GM23248 (cell line): ENCODE measurements around the gene MIB2. TPM values are rescaled to one million over a fixed set of nuclear protein-coding genes. Genes with fewer than 3 reads are reported as not detected.

Experiments
- DNase-seq: peaks from one replicate; pipeline ENCODE4 v3.0.0-alpha.2; 2015
- H2AFZ ChIP-seq: fragments of 200-600 bp; sonication (generic); 2 replicates; pipeline ENCODE4 v1.6.1; 2016; ENCODE audit warnings: antibody characterized with exemption
- H3F3A ChIP-seq: fragments of 200-600 bp; sonication (generic); 2 replicates; pipeline ENCODE4 v1.6.1; 2016; ENCODE audit warnings: mild to moderate bottlenecking, antibody characterized with exemption, mixed run types; ENCODE audit not compliant: insufficient read depth
- H3K27ac ChIP-seq: fragments of 200-600 bp; sonication (generic); 2 replicates; pipeline ENCODE4 v1.5.1; 2016; ENCODE audit warnings: mild to moderate bottlenecking
- H3K27me3 ChIP-seq: fragments of 200-600 bp; sonication (generic); replicated peaks from 2 replicates; pipeline ENCODE4 v1.6.1; 2016; ENCODE audit warnings: mild to moderate bottlenecking; ENCODE audit not compliant: insufficient read depth
- H3K36me3 ChIP-seq: fragments of 200-600 bp; sonication (generic); 2 replicates; pipeline ENCODE4 v1.6.1; 2016; ENCODE audit warnings: low read depth, mild to moderate bottlenecking
- H3K4me1 ChIP-seq: fragments of 200-600 bp; sonication (generic); 2 replicates; pipeline ENCODE4 v1.6.1; 2016; ENCODE audit warnings: mild to moderate bottlenecking; ENCODE audit not compliant: insufficient read depth
- H3K4me2 ChIP-seq: fragments of 200-600 bp; sonication (generic); one replicate; pipeline ENCODE4 v1.6.1; 2016; ENCODE audit warnings: mild to moderate bottlenecking; ENCODE audit not compliant: unreplicated experiment
- H3K4me3 ChIP-seq: fragments of 200-600 bp; sonication (generic); 2 replicates; pipeline ENCODE4 v1.5.1; 2016; ENCODE audit warnings: mild to moderate bottlenecking
- H3K79me2 ChIP-seq: fragments of 200-600 bp; sonication (generic); 2 replicates; pipeline ENCODE4 v1.6.1; 2016; ENCODE audit warnings: mild to moderate bottlenecking; ENCODE audit not compliant: insufficient read depth
- H3K9ac ChIP-seq: fragments of 200-600 bp; sonication (generic); 2 replicates; pipeline ENCODE4 v1.6.1; 2016; ENCODE audit warnings: mild to moderate bottlenecking
- H3K9me2 ChIP-seq: fragments of 200-600 bp; sonication (generic); 2 replicates; pipeline ENCODE4 v1.6.1; 2016; ENCODE audit warnings: mixed run types, mild to moderate bottlenecking, moderate library complexity; ENCODE audit not compliant: insufficient read depth
- H3K9me3 ChIP-seq: fragments of 200-600 bp; sonication (generic); one replicate; pipeline ENCODE4 v1.6.1; 2017; ENCODE audit warnings: low read depth
- H4K20me1 ChIP-seq: fragments of 200-600 bp; sonication (generic); 2 replicates; pipeline ENCODE4 v1.6.0; 2016; ENCODE audit not compliant: insufficient read depth
- EZH2 ChIP-seq: fragments of 200-600 bp; sonication (generic); IDR thresholded peaks from 2 replicates; pipeline ENCODE4 v1.6.1; 2018; ENCODE audit warnings: antibody characterized with exemption, mild to moderate bottlenecking; ENCODE audit not compliant: insufficient read depth, poor library complexity, severe bottlenecking
- EZH2phosphoT487 ChIP-seq: fragments of 200-600 bp; sonication (generic); IDR thresholded peaks from 2 replicates; pipeline ENCODE4 v1.6.1; 2018; ENCODE audit warnings: antibody characterized with exemption, moderate library complexity, mild to moderate bottlenecking, low read depth; ENCODE audit not compliant: insufficient read depth
- WGBS, 2 experiments: methylation state at CpG; one replicate each; pipeline ENCODE4 v1.1.6; 2015 to 2017; ENCODE audit warnings: low lambda C conversion rate in 2 of 2, low coverage in 1 of 2; ENCODE audit errors: missing lambda C conversion rate in 2 of 2; 5-methylcytosine and 5-hydroxymethylcytosine counted together
- in situ Hi-C: fragments of 300-500 bp; cut with MboI; formaldehyde crosslinking; loops from 2 replicates; pipeline ENCODE4 v1.15.0; 2020
- polyA plus RNA-seq: library from polyadenylated mRNA; unstranded; fragments of >200 nt; fragmentation: Nextera tagmentation; extraction: Ambion mirVana; gene quantifications from 2 replicates; pipeline ENCODE4 v1.2.1, GENCODE V29; 2016
- total RNA-seq: library from RNA; depleted of rRNA; stranded (reverse); fragments of >200 nt; shearing (Covaris generic); gene quantifications from 2 replicates; pipeline ENCODE4 v1.2.3, GENCODE V29; 2014

Gene MIB2
- total and polyA plus RNA-seq, 2 experiments from 2014 or later, result 30.3 to 70.5 TPM

DNA sequence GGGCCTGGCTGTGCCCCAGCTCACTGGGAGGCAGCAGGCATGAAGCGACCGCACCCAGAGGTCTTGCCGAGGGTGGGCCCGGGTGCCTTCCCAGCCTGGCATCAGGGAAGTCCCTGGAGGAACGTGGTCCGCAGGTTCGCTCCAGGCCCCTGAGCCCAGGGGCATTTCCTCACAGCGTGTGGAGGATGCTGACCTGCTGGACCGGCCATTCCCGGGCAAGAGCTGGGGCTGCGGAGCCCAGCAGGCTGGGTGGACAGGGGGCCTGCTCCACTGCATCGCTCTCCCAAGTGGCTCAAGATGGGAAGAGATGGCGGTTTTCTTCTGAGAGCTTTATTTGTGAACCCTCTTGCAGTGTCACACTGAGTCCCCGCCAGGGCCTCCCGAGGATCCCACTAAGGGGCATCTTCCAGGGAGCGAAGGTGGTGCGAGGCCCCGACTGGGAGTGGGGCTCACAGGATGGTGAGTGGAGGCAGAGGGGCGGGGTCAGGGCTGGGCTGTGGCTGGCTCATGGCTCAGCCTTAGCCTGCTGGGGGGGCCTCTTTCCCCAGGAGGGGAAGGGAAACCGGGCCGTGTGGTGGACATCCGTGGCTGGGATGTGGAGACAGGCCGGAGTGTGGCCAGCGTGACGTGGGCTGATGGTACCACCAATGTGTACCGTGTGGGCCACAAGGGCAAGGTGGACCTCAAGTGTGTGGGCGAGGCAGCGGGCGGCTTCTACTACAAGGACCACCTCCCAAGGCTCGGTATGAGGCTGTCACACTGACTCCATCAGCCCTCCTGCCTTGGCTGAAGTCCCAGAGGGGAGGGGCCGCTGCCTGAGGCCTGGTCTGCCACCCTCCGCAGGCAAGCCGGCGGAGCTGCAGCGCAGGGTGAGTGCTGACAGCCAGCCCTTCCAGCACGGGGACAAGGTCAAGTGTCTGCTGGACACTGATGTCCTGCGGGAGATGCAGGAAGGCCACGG lies 9.4 kb downstream of the MIB2 start:
- no peak overlapping the region for H3K4me3 ChIP-seq
- no peak overlapping the region for H3K9ac ChIP-seq
- H3K27me3 ChIP-seq, result no peaks in the 10 kb centered on the region
- DNase-seq, result no peak
- no peaks in the 10 kb centered on the region for H3K36me3 ChIP-seq
- H3K4me2 ChIP-seq, result no peak overlapping the region
- H3F3A ChIP-seq, result no peaks in the 10 kb centered on the region
- H3K9me2 ChIP-seq, result no peaks in the 10 kb centered on the region
- TF ChIP-seq EZH2 (no peak), EZH2phosphoT487 (no peak)
- H3K79me2 ChIP-seq, result no peaks in the 10 kb centered on the region
- no peaks in the 10 kb centered on the region for H3K9me3 ChIP-seq
- H3K27ac ChIP-seq, result no peak overlapping the region
- H3K4me1 ChIP-seq, result no peaks in the 10 kb centered on the region
- H2AFZ ChIP-seq, result no peak overlapping the region
- 72 to 79% methylated on average over 32 to 37 of the region's 38 CpGs for WGBS, 2 experiments
- in situ Hi-C loops, result no loop called here
- H4K20me1 ChIP-seq, result no peaks in the 10 kb centered on the region

DNA sequence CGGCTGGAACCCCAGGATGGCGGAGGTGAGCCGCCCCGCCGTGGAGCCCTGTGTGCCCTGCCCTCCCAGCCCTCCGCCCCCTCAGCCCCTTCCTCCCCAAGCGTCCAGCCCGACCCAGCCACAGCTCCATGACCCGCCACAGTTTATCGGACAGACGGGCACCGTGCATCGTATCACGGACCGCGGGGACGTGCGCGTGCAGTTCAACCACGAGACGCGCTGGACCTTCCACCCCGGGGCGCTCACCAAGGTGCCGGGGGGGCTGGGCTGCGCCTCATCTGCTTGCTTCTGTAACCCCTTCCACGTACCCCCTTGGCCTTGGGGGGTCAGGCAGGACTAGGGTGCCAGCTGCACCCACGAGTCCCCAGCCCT lies 10.1 kb downstream of the MIB2 start:
- WGBS, 2 experiments, result 79 to 82% methylated on average over 21 to 28 of the region's 28 CpGs
- no peak for DNase-seq
- Histone ChIP-seq H3F3A (no peaks in the 10 kb centered on the region), H3K9me2 (no peaks in the 10 kb centered on the region), H3K36me3 (no peaks in the 10 kb centered on the region), H3K27me3 (no peaks in the 10 kb centered on the region), H3K79me2 (no peaks in the 10 kb centered on the region), H3K27ac (no peak overlapping the region), H3K9ac (no peak overlapping the region), H3K4me2 (no peak overlapping the region), H3K9me3 (no peaks in the 10 kb centered on the region), H4K20me1 (no peaks in the 10 kb centered on the region), H2AFZ (no peak overlapping the region), H3K4me3 (no peak overlapping the region), H3K4me1 (no peaks in the 10 kb centered on the region)
- TF ChIP-seq EZH2phosphoT487, result no peak
- TF ChIP-seq EZH2, result no peak
- in situ Hi-C loops, result no loop called here

DNA sequence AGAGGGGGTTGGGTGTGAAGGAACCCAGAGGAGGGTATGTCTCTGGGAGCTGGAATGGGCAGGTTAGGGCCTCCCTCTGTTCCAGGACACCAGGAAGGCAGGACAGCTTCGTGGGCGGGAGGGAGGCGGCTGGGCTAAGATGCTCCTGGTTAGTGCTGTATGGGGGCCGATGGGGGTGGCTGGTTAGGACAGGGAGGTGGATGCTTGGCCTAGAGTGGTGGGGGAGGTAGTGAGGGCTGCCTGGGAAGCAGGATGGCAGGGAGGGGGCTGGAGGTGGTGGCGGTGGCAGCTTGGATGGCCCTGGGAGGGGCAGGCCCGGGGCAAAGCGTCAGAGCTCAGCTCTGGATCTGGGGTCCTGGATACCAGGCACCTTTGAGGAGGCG lies 10.5 kb downstream of the MIB2 start:
- no peak for TF ChIP-seq EZH2
- no peak for TF ChIP-seq EZH2phosphoT487
- WGBS, 2 experiments, result 85 to 86% methylated on average over 5 to 8 of the region's 8 CpGs
- H3K9ac ChIP-seq, result no peak overlapping the region
- no peak overlapping the region for H3K4me3 ChIP-seq
- H3K9me2 ChIP-seq, result no peaks in the 10 kb centered on the region
- H3K36me3 ChIP-seq, result no peaks in the 10 kb centered on the region
- H3K9me3 ChIP-seq, result no peaks in the 10 kb centered on the region
- no peak overlapping the region for H2AFZ ChIP-seq
- no peaks in the 10 kb centered on the region for H3K27me3 ChIP-seq
- no peaks in the 10 kb centered on the region for H3K79me2 ChIP-seq
- no peak overlapping the region for H3K4me2 ChIP-seq
- no peaks in the 10 kb centered on the region for H3K4me1 ChIP-seq
- no peak for DNase-seq
- H3K27ac ChIP-seq, result no peak overlapping the region
- H4K20me1 ChIP-seq, result no peaks in the 10 kb centered on the region
- no peaks in the 10 kb centered on the region for H3F3A ChIP-seq
- in situ Hi-C loops, result no loop called here

DNA sequence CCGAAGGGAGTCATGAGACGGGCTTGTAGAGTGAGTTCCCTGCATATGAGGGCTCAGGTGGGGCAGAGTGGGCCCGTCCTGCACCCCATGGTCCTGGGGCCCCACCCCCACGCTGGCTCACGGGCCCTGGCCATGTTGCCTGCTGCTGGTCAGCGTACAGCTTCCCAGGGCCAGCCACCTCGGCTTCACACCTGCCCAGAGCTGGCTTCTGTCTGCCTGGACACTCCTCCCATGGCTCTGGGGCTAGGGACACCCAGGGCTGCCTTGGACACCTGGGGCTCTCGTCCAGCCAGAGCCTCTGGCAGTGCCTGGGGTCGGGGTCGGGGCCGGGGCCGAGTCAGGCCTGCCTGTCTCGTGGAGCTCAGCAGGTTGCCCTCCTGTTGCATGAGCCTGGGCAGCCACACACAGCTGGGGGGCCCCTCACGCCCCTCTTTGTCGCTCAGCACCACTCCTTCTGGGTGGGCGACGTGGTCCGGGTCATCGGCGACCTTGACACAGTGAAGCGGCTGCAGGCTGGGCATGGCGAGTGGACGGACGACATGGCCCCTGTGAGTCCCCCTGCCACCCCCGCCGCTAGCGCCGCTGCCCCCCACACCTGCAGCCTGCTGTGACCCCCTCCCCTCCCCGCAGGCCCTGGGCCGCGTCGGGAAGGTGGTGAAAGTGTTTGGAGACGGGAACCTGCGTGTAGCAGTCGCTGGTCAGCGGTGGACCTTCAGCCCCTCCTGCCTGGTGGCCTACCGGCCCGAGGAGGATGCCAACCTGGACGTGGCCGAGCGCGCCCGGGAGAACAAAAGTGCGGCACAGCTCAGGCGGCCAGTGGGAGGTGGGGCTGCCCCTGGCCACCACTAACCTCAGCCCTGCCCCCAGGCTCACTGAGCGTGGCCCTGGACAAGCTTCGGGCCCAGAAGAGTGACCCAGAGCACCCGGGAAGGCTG lies 11.2 kb downstream of the MIB2 start:
- Histone ChIP-seq H3K79me2 (no peaks in the 10 kb centered on the region), H3F3A (no peaks in the 10 kb centered on the region), H3K27ac (no peak overlapping the region), H3K36me3 (no peaks in the 10 kb centered on the region), H3K4me2 (no peak overlapping the region), H2AFZ (no peak overlapping the region), H3K27me3 (no peaks in the 10 kb centered on the region), H3K9me2 (no peaks in the 10 kb centered on the region), H3K9me3 (no peaks in the 10 kb centered on the region), H3K9ac (no peak overlapping the region), H3K4me3 (no peak overlapping the region), H3K4me1 (no peaks in the 10 kb centered on the region), H4K20me1 (no peaks in the 10 kb centered on the region)
- DNase-seq, result no peak
- WGBS, 2 experiments, result 90% methylated on average over 33 to 42 of the region's 48 CpGs
- in situ Hi-C loops, result no loop called here
- TF ChIP-seq EZH2phosphoT487 (no peak), EZH2 (no peak)
